GM19023 (cell line): ENCODE measurements around the gene SNX7.
A peak's percentile ranks its signal among the peaks of the same experiment; 100 is the strongest.

Experiments used
- ATAC-seq: cut with Tn5 transposase; IDR thresholded peaks from one replicate; pipeline ENCODE4 v1.9.1; 2021; ENCODE audit warnings: mild to moderate bottlenecking, moderate library complexity; ENCODE audit not compliant: unreplicated experiment

Gene SNX7

GRCh38 chr1:98763488-98764150 lies 102.1 kb downstream of the SNX7 start:
- ATAC-seq, result no peak

GRCh38 chr1:98764485-98764884 lies 103.0 kb downstream of the SNX7 start:
- no peak for ATAC-seq

GRCh38 chr1:98766255-98766654 lies 104.7 kb downstream of the SNX7 start:
- ATAC-seq, result peak; percentile 62

- ATAC-seq, result no peak
Measured at GRCh38 chr1:98769162-98769561, 107.6 kb downstream of the SNX7 start.

- ATAC-seq, result no peak
Measured at GRCh38 chr1:98781906-98782305, 120.4 kb downstream of the SNX7 start.

GRCh38 chr1:98783821-98784220 lies 122.3 kb downstream of the SNX7 start:
- no peak for ATAC-seq

GRCh38 chr1:98791498-98791897 lies 130.0 kb downstream of the SNX7 start:
- ATAC-seq, result no peak

GRCh38 chr1:98792123-98792522 lies 130.6 kb downstream of the SNX7 start:
- no peak for ATAC-seq

GRCh38 chr1:98793136-98793535 lies 131.6 kb downstream of the SNX7 start:
- no peak for ATAC-seq

GRCh38 chr1:98794196-98794886 lies 132.8 kb downstream of the SNX7 start:
- ATAC-seq, result peak; percentile 97

GRCh38 chr1:98796049-98796448 lies 134.5 kb downstream of the SNX7 start:
- no peak for ATAC-seq

GRCh38 chr1:98797506-98797905 lies 136.0 kb downstream of the SNX7 start:
- no peak for ATAC-seq
